ENCODE data around the gene OR1J4.

- TF ChIP-seq POLR2AphosphoS5 (IDR thresholded peaks at IDR 0.05) (no peak), CTCF (IDR thresholded peaks at IDR 0.05; ENCODE audit: poor library complexity, severe bottlenecking) (no peak), EZH2 (IDR thresholded peaks at IDR 0.05; ENCODE audit: borderline replicate concordance, insufficient read depth, low read length, poor library complexity, severe bottlenecking) (no peak), REST (IDR thresholded peaks at IDR 0.05; ENCODE audit: borderline replicate concordance) (no peak)
These were observed 41.6 kb upstream of the OR1J4 start for GRCh38 chr9:122477346-122477745.

All from neural cell (in vitro differentiated cells).